ENCODE data around the gene CPAMD8. TPM values are rescaled to one million over a fixed set of nuclear protein-coding genes. Genes with fewer than 3 reads are reported as not detected.
A peak's percentile ranks its signal among the peaks of the same experiment; 100 is the strongest.

CPAMD8 gene
- polyA plus RNA-seq (2013): 4.6 and 4.8 TPM in 2 replicates

DNA sequence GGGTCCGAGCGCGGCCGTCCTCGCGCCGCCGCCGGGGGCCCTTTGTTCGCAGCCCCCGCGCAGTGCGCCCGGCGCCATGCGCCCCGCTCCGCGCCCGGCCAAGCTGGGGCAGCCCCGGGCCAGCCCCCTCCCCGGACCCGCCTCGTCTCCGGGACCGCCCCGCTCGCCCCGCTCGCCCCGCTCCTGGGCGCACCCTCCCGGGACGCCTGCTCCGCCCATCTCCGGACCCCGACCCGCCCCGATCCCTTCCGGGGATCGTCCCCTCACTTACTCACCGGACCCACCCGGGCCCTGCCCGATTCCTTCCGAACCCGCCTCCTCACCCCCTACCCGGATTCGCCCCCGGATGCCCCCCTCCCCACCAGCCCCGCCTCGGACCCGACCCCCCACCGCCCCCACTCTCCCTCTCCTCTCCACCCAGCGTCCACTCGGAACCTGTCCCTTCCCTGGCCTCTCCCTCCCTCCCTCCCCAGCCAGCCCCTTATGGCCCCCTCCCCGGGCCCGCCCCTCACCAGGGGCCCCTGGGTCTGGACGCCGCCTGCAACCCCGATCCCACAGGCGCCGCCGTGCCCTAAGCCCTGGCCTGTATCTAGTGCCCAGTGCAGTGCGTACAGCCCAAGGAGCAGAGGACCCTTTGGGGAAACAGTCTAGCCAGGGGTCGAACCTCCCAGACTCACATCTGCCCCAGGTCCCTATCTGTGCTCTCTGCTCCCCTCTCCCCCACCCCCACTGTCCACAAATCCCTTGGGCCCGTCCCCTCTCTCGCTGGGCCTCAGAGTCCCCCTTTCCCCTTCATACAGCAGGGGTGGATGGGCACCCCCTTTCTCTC lies at the start of gene CPAMD8:
Gene CPAMD8 (minus strand): TSS at position 105 of the 829 bp plus-strand sequence. CDS start 168 bp downstream, outside the sequence.
- Histone ChIP-seq H3K23ac (ENCODE audit: low read length) (no peak within 1 kb of the TSS), H3K27ac (ENCODE audit: low read depth, low read length) (no peak within 1 kb of the TSS), H3K18ac (ENCODE audit: low read length) (peak within 1 kb of the TSS; percentile 12), H3K9ac (ENCODE audit: low read length) (no peak within 1 kb of the TSS), H2BK120ac (ENCODE audit: insufficient read depth, low read length, poor library complexity) (no peak within 1 kb of the TSS), H4K91ac (ENCODE audit: low read depth, low read length) (no peak within 1 kb of the TSS), H3K4me1 (ENCODE audit: control insufficient read depth in 1 of 2, insufficient read depth in 2 of 2, low read length in 2 of 2) (peaks cover 11 to 20% of the 10 kb centered on the region in 2 experiments), H2AFZ (ENCODE audit: insufficient read depth, low read length, poor library complexity) (peak within 1 kb of the TSS; percentile 23), H2AK5ac (ENCODE audit: low read length) (peak within 1 kb of the TSS; percentile 52), H3K27me3 (ENCODE audit: insufficient read depth, low read length) (no peaks in the 10 kb centered on the region), H3K9me3 (ENCODE audit: insufficient read depth, low read depth, low read length) (peaks cover 3% of the 10 kb centered on the region), H3K4me2 (ENCODE audit: low read length) (peak within 1 kb of the TSS; percentile 100), H3K36me3 (ENCODE audit: control insufficient read depth in 1 of 2, insufficient read depth in 2 of 2, low read length in 2 of 2) (no peaks in the 10 kb centered on the region), H3K79me2 (ENCODE audit: control insufficient read depth, insufficient read depth, low read length, poor library complexity) (no peaks in the 10 kb centered on the region), H2BK12ac (ENCODE audit: low read length) (no peak within 1 kb of the TSS), H2BK5ac (ENCODE audit: low read depth, low read length, poor library complexity) (no peak within 1 kb of the TSS), H3K4ac (ENCODE audit: low read depth, low read length) (no peak within 1 kb of the TSS), H4K8ac (ENCODE audit: low read depth, low read length) (peak within 1 kb of the TSS; percentile 43), H3K79me1 (ENCODE audit: low read length) (peaks cover 6% of the 10 kb centered on the region), H4K12ac (ENCODE audit: low read depth, low read length) (no peak within 1 kb of the TSS), H3K4me3 (ENCODE audit: low read depth, low read length) (peak within 1 kb of the TSS; percentile 75), H3K14ac (ENCODE audit: low read length) (no peak within 1 kb of the TSS)
- WGBS (ENCODE audit: extremely low coverage, insufficient coverage, insufficient read length): no CpG with 5 or more reads among the region's 67 CpGs
- no peak for DNase-seq

- no peaks in the 10 kb centered on the region for H3K27me3 ChIP-seq (ENCODE audit: insufficient read depth, low read length)
- peak overlapping the region; percentile 28 for H2BK120ac ChIP-seq (ENCODE audit: insufficient read depth, low read length, poor library complexity)
- peak overlapping the region; percentile 38 for H2AK5ac ChIP-seq (ENCODE audit: low read length)
- peak overlapping the region; percentile 87 for H3K4ac ChIP-seq (ENCODE audit: low read depth, low read length)
- H3K79me1 ChIP-seq (ENCODE audit: low read length): peaks cover 17% of the 10 kb centered on the region
- peak overlapping the region; percentile 87 for H4K91ac ChIP-seq (ENCODE audit: low read depth, low read length)
- H2BK12ac ChIP-seq (ENCODE audit: low read length): no peak overlapping the region
- H3K4me2 ChIP-seq (ENCODE audit: low read length): peak overlapping the region; percentile 79
- peak overlapping the region; percentile 80 for H2BK5ac ChIP-seq (ENCODE audit: low read depth, low read length, poor library complexity)
- peak in 1 of 2 donors; percentile 30 for DNase-seq
- H3K9ac ChIP-seq (ENCODE audit: low read length): peak overlapping the region; percentile 95
- H3K14ac ChIP-seq (ENCODE audit: low read length): peak overlapping the region; percentile 80
- H3K18ac ChIP-seq (ENCODE audit: low read length): peak overlapping the region; percentile 79
- peak overlapping the region; percentile 24 for H3K27ac ChIP-seq (ENCODE audit: low read depth, low read length)
- peaks cover 47% of the 10 kb centered on the region for H3K79me2 ChIP-seq (ENCODE audit: control insufficient read depth, insufficient read depth, low read length, poor library complexity)
- H3K4me3 ChIP-seq (ENCODE audit: low read depth, low read length): peak overlapping the region; percentile 99
- WGBS (ENCODE audit: extremely low coverage, insufficient coverage, insufficient read length): no CpG with 5 or more reads among the region's 43 CpGs
- peaks cover 14 to 16% of the 10 kb centered on the region in 2 experiments for H3K36me3 ChIP-seq (ENCODE audit: control insufficient read depth in 1 of 2, insufficient read depth in 2 of 2, low read length in 2 of 2)
- H3K9me3 ChIP-seq (ENCODE audit: insufficient read depth, low read depth, low read length): no peaks in the 10 kb centered on the region
- peaks cover 24 to 32% of the 10 kb centered on the region in 2 experiments for H3K4me1 ChIP-seq (ENCODE audit: control insufficient read depth in 1 of 2, insufficient read depth in 2 of 2, low read length in 2 of 2)
- peak overlapping the region; percentile 40 for H4K8ac ChIP-seq (ENCODE audit: low read depth, low read length)
- H4K12ac ChIP-seq (ENCODE audit: low read depth, low read length): peak overlapping the region; percentile 54
- H2AFZ ChIP-seq (ENCODE audit: insufficient read depth, low read length, poor library complexity): peak overlapping the region; percentile 38
- H3K23ac ChIP-seq (ENCODE audit: low read length): no peak overlapping the region
Observed at GRCh38 chr19:17075864-17076542, 49.4 kb upstream of the CPAMD8 start.

GRCh38 chr19:17075035-17075863 lies 48.6 kb upstream of the CPAMD8 start, which contains the start of the genes HAUS8 and MYO9B:
Gene HAUS8 (minus strand): TSS chr19:17075452. CDS start chr19:17075422, 30 bp downstream.
Gene MYO9B (plus strand): TSS chr19:17075777. CDS start chr19:17101718, 25,941 bp downstream.
- Histone ChIP-seq H3K4me2 (ENCODE audit: low read length) (peak within 1 kb of the TSS; percentile 81), H3K79me2 (ENCODE audit: control insufficient read depth, insufficient read depth, low read length, poor library complexity) (peaks cover 45% of the 10 kb centered on the region), H2AK5ac (ENCODE audit: low read length) (peak within 1 kb of the TSS; percentile 56), H4K8ac (ENCODE audit: low read depth, low read length) (peak within 1 kb of the TSS; percentile 81), H3K14ac (ENCODE audit: low read length) (peak within 1 kb of the TSS; percentile 80), H3K79me1 (ENCODE audit: low read length) (peaks cover 17% of the 10 kb centered on the region), H2BK5ac (ENCODE audit: low read depth, low read length, poor library complexity) (peak within 1 kb of the TSS; percentile 87), H2BK12ac (ENCODE audit: low read length) (no peak within 1 kb of the TSS), H3K4me1 (ENCODE audit: control insufficient read depth in 1 of 2, insufficient read depth in 2 of 2, low read length in 2 of 2) (peaks cover 24 to 32% of the 10 kb centered on the region in 2 experiments), H4K12ac (ENCODE audit: low read depth, low read length) (peak within 1 kb of the TSS; percentile 54), H2BK120ac (ENCODE audit: insufficient read depth, low read length, poor library complexity) (peak within 1 kb of the TSS; percentile 35), H3K36me3 (ENCODE audit: control insufficient read depth in 1 of 2, insufficient read depth in 2 of 2, low read length in 2 of 2) (peaks cover 15 to 23% of the 10 kb centered on the region in 2 experiments), H3K4ac (ENCODE audit: low read depth, low read length) (peak within 1 kb of the TSS; percentile 87), H3K18ac (ENCODE audit: low read length) (peak within 1 kb of the TSS; percentile 87), H2AFZ (ENCODE audit: insufficient read depth, low read length, poor library complexity) (peak within 1 kb of the TSS; percentile 93), H3K23ac (ENCODE audit: low read length) (no peak within 1 kb of the TSS), H3K27ac (ENCODE audit: low read depth, low read length) (peak within 1 kb of the TSS; percentile 49), H3K9me3 (ENCODE audit: insufficient read depth, low read depth, low read length) (no peaks in the 10 kb centered on the region), H3K4me3 (ENCODE audit: low read depth, low read length) (peak within 1 kb of the TSS; percentile 99), H3K9ac (ENCODE audit: low read length) (peak within 1 kb of the TSS; percentile 95), H4K91ac (ENCODE audit: low read depth, low read length) (peak within 1 kb of the TSS; percentile 87), H3K27me3 (ENCODE audit: insufficient read depth, low read length) (no peaks in the 10 kb centered on the region)
- no CpG with 5 or more reads among the region's 103 CpGs for WGBS (ENCODE audit: extremely low coverage, insufficient coverage, insufficient read length)
- DNase-seq: peak; percentile 99 to 100
